ENCODE data around the gene SMPD3.

The SMPD3 gene

GRCh38 chr16:68403177-68403576 lies 45.1 kb downstream of the SMPD3 start:
- DNase-seq (ENCODE audit: low spot score), result no peak

DNA sequence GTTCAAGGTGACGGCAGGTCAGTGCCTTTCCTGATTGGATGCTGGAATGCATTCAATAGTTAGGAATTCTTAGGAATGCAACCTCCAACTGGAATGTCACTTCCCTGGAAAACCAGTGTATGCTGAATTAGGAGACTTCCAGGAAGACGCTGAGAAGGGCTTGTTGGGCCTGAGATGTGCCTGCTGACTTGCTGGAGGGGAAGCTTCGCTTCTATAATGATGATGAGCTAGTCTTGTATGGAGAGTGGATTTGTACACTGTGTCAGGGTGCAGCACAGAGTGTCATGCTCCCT lies 45.6 kb downstream of the SMPD3 start:
- no peak for DNase-seq (ENCODE audit: low spot score)

DNA sequence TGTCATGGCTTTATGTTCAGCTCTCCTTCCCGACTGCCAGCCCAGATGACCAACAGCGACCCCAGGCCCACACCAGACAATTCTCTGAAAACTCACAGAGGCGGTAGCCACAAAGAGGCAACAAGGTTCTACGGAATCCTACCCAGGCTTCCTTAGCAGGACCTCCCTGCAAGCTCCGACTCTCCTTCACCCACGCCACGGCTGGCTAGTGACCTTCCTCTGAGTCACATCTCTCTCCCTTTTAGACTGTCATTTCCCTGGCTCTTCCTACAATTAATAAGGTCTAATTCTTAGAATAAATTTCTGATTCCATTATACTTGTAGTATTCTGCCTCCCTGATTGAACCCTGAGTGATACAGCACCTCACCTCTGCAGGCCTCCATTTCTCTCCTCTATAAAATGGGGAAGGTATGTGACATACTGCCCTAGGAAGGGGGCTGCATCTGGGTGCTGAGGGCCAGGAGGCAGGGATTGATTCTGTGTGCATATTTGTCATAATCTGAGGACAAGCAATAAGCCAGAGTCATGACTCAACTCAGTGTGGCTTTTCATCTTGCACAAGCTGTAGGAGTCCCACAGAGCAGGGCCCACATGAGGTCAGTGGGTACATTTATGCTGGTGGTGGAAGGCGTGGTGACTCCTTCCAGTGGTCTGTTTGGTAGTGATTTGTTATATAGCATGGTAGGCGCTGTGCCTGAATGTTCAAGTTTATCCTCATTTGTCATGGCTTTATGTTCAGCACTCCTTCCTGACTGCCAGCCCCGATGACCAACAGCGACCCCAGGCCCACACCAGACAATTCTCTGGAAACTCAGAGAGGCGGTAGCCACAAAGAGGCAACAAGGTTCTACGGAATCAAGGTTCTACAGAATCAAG lies 46.2 kb downstream of the SMPD3 start:
- DNase-seq (ENCODE audit: low spot score), result no peak

DNA sequence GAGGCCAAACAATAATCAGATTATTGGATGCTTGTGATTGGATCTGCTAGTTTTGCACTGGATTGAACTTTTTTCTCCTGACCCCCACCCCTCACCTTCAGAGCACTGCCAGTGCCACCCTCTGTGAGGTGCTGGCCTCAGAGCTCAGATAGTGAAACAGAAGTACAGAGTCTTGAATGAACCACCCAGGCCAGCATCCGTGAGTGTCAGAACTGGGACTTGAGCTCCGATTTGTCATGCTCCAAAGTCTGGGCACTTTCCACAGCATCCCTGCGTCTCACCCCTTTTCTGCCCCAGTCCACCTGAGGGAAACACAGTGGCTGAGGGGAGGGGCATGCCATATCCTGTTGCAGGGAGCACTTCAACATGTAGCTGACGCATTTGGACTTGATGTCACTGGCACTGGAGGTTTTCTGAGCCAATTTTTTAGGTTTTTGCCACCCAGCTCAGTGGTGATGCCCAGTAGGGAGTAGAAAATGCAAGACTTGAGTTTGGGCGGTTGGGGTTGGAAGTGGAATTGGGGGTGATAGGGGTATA lies 47.3 kb downstream of the SMPD3 start:
- DNase-seq (ENCODE audit: low spot score), result no peak

DNA sequence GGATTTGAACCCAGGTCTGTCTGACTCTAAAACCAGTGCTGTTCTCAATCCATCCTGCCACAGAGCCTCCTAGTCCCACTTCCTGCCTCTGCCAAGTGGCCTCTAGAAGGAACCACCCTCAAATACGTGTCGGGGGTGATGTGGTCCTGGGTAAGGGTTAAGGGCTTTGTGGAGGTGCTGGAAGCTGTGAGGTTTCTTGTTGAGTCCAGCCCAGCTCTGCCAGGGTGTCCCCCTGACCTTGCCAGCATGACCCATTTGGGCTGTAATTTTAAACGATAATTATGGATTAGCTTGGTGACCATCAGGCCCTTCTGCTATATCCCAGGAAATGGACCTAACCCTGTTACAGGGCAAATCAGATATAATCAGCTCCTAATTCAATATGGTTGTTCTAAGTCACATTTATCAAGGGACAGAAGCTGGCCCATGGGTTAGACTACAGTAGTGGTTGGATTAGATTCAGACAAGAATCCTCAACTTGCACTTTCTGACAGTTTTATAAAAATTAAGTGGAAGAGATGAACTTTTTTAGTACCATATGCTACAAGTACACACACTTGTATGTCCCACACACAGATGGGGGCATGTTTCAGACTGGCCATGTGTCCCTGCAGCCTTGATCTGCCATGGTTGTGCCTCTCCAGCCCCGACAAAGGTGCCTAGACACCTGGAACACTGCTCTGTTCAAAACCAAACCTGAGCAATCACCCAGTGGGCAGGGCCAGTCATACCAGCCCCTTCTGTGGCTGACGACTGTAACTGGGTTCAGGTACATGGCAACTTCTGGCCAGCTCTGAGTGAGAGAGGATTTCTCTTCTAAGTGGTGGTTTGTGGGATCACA lies 48.0 kb downstream of the SMPD3 start:
- DNase-seq (ENCODE audit: low spot score), result no peak

- DNase-seq (ENCODE audit: low spot score), result no peak
Observed at GRCh38 chr16:68399456-68399855, 48.9 kb downstream of the SMPD3 start.

- no peak for DNase-seq (ENCODE audit: low spot score)
Observed at GRCh38 chr16:68397710-68398201, 50.6 kb downstream of the SMPD3 start.

- DNase-seq (ENCODE audit: low spot score), result no peak
Observed at GRCh38 chr16:68396481-68396880, 51.8 kb downstream of the SMPD3 start.

DNA sequence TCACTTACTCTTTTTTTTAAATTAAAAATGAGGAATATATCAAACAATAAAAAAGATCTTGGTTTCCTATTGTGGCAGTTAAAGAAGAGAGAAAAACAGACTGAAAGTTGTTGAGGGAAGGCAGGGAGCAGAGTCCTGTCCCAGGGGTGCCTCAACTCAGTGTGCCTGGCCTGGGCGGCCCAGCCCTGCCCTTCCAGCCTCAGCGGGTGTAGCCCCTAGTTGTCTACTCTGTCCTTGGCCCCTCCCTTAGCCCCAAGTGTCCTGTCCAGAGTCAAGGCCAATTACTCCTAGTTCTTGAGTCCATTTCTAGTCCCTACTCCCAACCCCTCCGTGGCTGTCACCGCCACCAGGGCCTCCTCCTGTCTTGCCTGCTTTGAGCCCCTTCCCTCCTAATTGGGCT lies 52.5 kb downstream of the SMPD3 start:
- DNase-seq (ENCODE audit: low spot score), result no peak

- DNase-seq (ENCODE audit: low spot score), result no peak
Observed at GRCh38 chr16:68395167-68395786, 53.0 kb downstream of the SMPD3 start.

- DNase-seq (ENCODE audit: low spot score), result no peak
Observed at GRCh38 chr16:68393333-68393732, 55.0 kb downstream of the SMPD3 start.

GRCh38 chr16:68389750-68390371 lies 58.4 kb downstream of the SMPD3 start:
- DNase-seq (ENCODE audit: low spot score), result no peak

- no peak for DNase-seq (ENCODE audit: low spot score)
Observed at GRCh38 chr16:68389006-68389405, 59.3 kb downstream of the SMPD3 start.

- no peak for DNase-seq (ENCODE audit: low spot score)
Observed at GRCh38 chr16:68388124-68388523, 60.2 kb downstream of the SMPD3 start.

- DNase-seq (ENCODE audit: low spot score), result no peak
Observed at GRCh38 chr16:68387301-68387700, 61.0 kb downstream of the SMPD3 start.

GRCh38 chr16:68386628-68387027 lies 61.7 kb downstream of the SMPD3 start:
- no peak for DNase-seq (ENCODE audit: low spot score)

GRCh38 chr16:68385371-68385770 lies 62.9 kb downstream of the SMPD3 start:
- no peak for DNase-seq (ENCODE audit: low spot score)

DNA sequence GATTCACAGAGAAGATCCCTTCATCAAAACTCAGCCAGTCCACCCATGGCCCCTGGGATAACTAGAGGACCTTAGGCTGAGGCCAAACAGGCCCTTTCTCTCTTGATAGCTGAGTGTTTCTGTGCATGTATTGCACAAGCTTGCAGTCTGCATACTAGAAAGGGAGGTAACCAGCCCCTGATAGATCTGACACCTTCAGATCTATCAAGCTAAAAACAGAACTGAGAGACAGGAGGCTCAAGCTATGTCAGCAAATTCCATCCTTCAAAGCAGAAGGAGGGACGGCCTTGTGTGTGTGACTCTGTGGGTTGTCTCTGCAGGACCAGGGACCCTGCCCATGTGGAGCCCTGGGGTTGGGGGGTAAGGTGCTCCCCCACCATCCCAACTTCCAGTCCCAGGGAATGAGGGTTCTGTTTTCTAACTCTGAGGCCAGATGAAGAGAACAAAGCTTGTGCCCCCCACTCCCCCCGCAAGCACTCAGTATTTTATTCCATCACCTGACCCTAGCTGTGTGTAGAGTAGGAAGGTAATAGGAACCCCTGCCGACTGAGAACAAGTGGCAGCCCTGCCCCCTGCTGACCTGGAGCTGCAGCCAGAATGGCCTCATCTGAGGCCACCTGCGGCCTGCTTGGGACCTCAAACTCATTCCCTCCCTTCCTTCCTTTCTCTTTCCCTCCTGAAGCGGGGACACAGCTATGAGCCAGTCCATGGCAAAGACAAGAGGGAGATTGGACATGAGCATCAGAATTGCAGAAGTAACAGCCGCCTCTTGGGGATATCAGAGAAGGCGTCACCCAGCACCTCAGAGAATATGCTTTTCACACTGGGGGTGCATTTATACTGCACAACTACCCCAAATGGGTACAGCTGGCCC lies 63.8 kb downstream of the SMPD3 start:
- no peak for DNase-seq (ENCODE audit: low spot score)

DNA sequence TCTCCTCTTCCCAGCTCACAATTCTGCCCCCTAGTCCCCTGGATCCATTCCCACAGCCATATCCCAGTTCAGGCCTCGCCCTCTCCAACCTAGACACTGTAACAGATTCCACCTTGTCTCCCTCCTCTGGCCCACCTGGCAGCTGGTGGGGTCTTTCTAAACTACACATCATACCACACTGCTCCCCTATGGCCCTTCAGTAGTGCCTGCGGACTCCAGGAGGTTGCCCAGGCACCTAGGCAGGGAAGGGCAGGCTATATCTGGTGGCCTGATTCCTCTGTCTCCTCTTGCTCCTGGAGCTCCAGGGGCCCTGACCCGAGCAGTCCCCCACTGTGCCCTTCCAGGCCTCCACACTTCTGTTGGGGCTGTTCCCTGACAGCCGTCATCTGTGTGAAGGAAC lies 64.5 kb downstream of the SMPD3 start:
- DNase-seq (ENCODE audit: low spot score), result no peak

GRCh38 chr16:68382296-68382718 lies 66.0 kb downstream of the SMPD3 start:
- no peak for DNase-seq (ENCODE audit: low spot score)

DNA sequence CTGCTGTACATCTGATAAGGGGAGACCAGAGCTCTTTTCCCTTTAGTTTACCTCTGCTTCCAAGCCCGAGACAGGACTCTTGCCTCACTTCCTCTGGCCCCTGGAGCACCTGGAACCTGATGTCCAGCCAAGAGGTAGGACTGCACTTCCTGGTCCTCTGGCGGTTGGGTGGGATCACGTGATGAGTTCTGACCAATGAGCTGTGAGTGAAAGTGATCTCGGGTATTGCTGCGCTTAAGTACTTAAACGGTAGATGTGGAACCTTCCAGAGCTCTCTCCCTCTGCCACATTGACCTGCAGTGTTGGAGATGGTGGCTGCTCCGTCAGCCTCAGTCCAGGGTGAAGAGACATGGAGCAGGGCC lies 67.0 kb downstream of the SMPD3 start:
- no peak for DNase-seq (ENCODE audit: low spot score)
